GM12878 (cell line): ENCODE results near the gene CARD11. TPM values are rescaled to one million over a fixed set of nuclear protein-coding genes. Genes with fewer than 3 reads are reported as not detected.

ENCODE experiments used
- ATAC-seq: fragments of 200-7000 bp; cut with Tn5 transposase; 3 replicates; pipeline ENCODE4 v1.9.1; 2020; ENCODE audit warnings: mild to moderate bottlenecking, moderate library complexity
- BruUV-seq: library from RNA; stranded (reverse); fragments of 400-500 nt; replicated peaks from 2 replicates; lab custom pipeline; 2021; lab: Mats Ljungman, UMichigan
- CTCF ChIA-PET: fragments of 300-600 bp; sonication (Branson Sonifier 250); formaldehyde crosslinking; extraction: SDS; loops from one replicate; lab custom pipeline; 2021; ENCODE audit warnings: inconsistent platforms; lab: Yijun Ruan, JAX
- POLR2A ChIA-PET: fragments of 350-600 bp; formaldehyde crosslinking; extraction: SDS; loops from one replicate; lab custom pipeline; 2021; ENCODE audit warnings: inconsistent platforms; lab: Charles Lee
- RAD21 ChIA-PET: fragments of 300-600 bp; sonication (Branson Sonifier 250); formaldehyde crosslinking; loops from one replicate; lab custom pipeline; 2023; ENCODE audit warnings: antibody characterized with exemption; ENCODE audit not compliant: unreplicated experiment; lab: Charles Lee
- SMC1A ChIA-PET: fragments of 300-600 bp; sonication (Branson Sonifier 250); formaldehyde crosslinking; loops from one replicate; lab custom pipeline; 2023; ENCODE audit not compliant: unreplicated experiment, uncharacterized antibody; lab: Charles Lee
- DNase-seq: peaks from one replicate; pipeline ENCODE4 v3.0.0-alpha.2; 2011; ENCODE audit warnings: low read depth, low spot score
- FAIRE-seq: peaks from 3 replicates; lab custom pipeline; 2011; peaks lifted over from hg19 to GRCh38; lab: Jason Lieb, UNC
- H2AFZ ChIP-seq: 2 replicates; pipeline ENCODE4 v1.6.0; 2011; ENCODE audit warnings: low read depth, low read length, control low read depth; ENCODE audit not compliant: control insufficient read depth
- H3K27ac ChIP-seq: 2 replicates; pipeline ENCODE4 v1.5.1; 2011; ENCODE audit warnings: control low read depth; ENCODE audit not compliant: control insufficient read depth, insufficient read depth
- H3K27me3 ChIP-seq, 2 experiments: replicated peaks in 1 of 2; 2 replicates each; pipeline versions ENCODE4 v1.6.0 to v1.6.1; 2011; ENCODE audit warnings: low read length in 1 of 2; ENCODE audit not compliant: control insufficient read depth in 2 of 2, insufficient read depth in 2 of 2
- H3K36me3 ChIP-seq, 2 experiments: 2 replicates each; pipeline ENCODE4 v1.5.1; 2011; ENCODE audit warnings: low read length in 1 of 2; ENCODE audit not compliant: control insufficient read depth in 2 of 2, insufficient read depth in 2 of 2
- H3K4me1 ChIP-seq: 2 replicates; pipeline ENCODE4 v1.6.1; 2011; ENCODE audit warnings: mild to moderate bottlenecking, low read length, moderate library complexity, mixed read lengths; ENCODE audit not compliant: control insufficient read depth, insufficient read depth
- H3K4me2 ChIP-seq: 2 replicates; pipeline ENCODE4 v1.6.0; 2011; ENCODE audit warnings: control low read depth; ENCODE audit not compliant: control insufficient read depth, insufficient read depth
- H3K4me3 ChIP-seq: fragments of 200-600 bp; sonication (generic); 2 replicates; pipeline ENCODE4 v1.5.1; 2016
- H3K79me2 ChIP-seq: 2 replicates; pipeline ENCODE4 v1.6.0; 2011; ENCODE audit warnings: low read length; ENCODE audit not compliant: control insufficient read depth, insufficient read depth
- H3K9ac ChIP-seq: 2 replicates; pipeline ENCODE4 v1.8.0; 2011; ENCODE audit warnings: low read length, control low read depth, mixed read lengths; ENCODE audit not compliant: control insufficient read depth, insufficient read depth
- H3K9me3 ChIP-seq: replicated peaks from 3 replicates; pipeline ENCODE4 v1.5.1; 2011; ENCODE audit warnings: mild to moderate bottlenecking, low read length; ENCODE audit not compliant: control insufficient read depth, insufficient read depth
- H4K20me1 ChIP-seq: 2 replicates; pipeline ENCODE4 v1.6.0; 2011; ENCODE audit not compliant: control insufficient read depth, insufficient read depth
- ATF7 ChIP-seq: fragments of 450-650 bp; IDR thresholded peaks from 2 replicates; pipeline ENCODE4 v1.6.1; 2016; ENCODE audit warnings: low read depth, mild to moderate bottlenecking
- EGR1 ChIP-seq, 2 experiments: IDR thresholded peaks; 1 replicate in 1 of 2; 2 replicates in 1 of 2; pipeline ENCODE4 v1.6.1; 2011 to 2012; ENCODE audit warnings: low read depth in 2 of 2, low read length in 2 of 2, borderline replicate concordance in 1 of 2, mild to moderate bottlenecking in 1 of 2, moderate library complexity in 1 of 2
- HDAC2 ChIP-seq: fragments of 200-600 bp; sonication (generic); IDR thresholded peaks from 2 replicates; pipeline ENCODE4 v1.6.1; 2017
- MYB ChIP-seq: fragments of 150-350 bp; IDR thresholded peaks from 2 replicates; pipeline ENCODE4 v1.6.1; 2014; ENCODE audit warnings: mild to moderate bottlenecking, low read depth, low read length, borderline replicate concordance
- NFIC ChIP-seq: IDR thresholded peaks from 2 replicates; pipeline ENCODE4 v1.6.1; 2012; ENCODE audit warnings: low read depth, mild to moderate bottlenecking, inconsistent platforms, low read length, moderate library complexity
- RAD51 ChIP-seq: fragments of 450-650 bp; IDR thresholded peaks from 2 replicates; pipeline ENCODE4 v1.6.1; 2016; ENCODE audit warnings: moderate library complexity, mild to moderate bottlenecking, inconsistent platforms
- RFX5 ChIP-seq: IDR thresholded peaks from 2 replicates; pipeline ENCODE4 v1.6.1; 2011; ENCODE audit warnings: low read depth, low read length, improper control_type of control experiment
- SMC3 ChIP-seq: IDR thresholded peaks from 2 replicates; pipeline ENCODE4 v1.6.1; 2011; ENCODE audit warnings: low read length, improper control_type of control experiment, borderline replicate concordance
- USF2 ChIP-seq: IDR thresholded peaks from 2 replicates; pipeline ENCODE4 v1.6.1; 2011; ENCODE audit warnings: low read depth, low read length, improper control_type of control experiment, borderline replicate concordance
- WGBS: methylation state at CpG from one replicate; pipeline ENCODE4 v1.1.6; 2016; ENCODE audit warnings: low lambda C conversion rate; ENCODE audit not compliant: insufficient replicate concordance, insufficient coverage; ENCODE audit errors: missing lambda C conversion rate; 5-methylcytosine and 5-hydroxymethylcytosine counted together
- in situ Hi-C: fragments of 300-500 bp; cut with MboI; formaldehyde crosslinking; loops from 9 replicates; pipeline ENCODE4 v1.14.3; 2018; ENCODE audit warnings: mixed read lengths
- intact Hi-C: fragments of 100-400 bp; cut with micrococcal nuclease; formaldehyde crosslinking; loops from one replicate; pipeline ENCODE4 v1.14.2; 2022; ENCODE audit not compliant: unreplicated experiment
- polyA plus RNA-seq, 11 experiments: library from polyadenylated mRNA; depleted of rRNA in 4 of 11; unstranded in 6 of 11; stranded (reverse) in 5 of 11; fragments of >200 nt; fragmentation: Nextera tagmentation in 4 of 11; fragmentation: Illumina TruSeq in 1 of 11; extraction: Ambion mirVana in 4 of 11; extraction: Trizol in 1 of 11; gene quantifications; 1 replicate in 1 of 11; 2 replicates in 10 of 11; pipeline versions ENCODE4 v1.2.1 to v1.2.3, GENCODE V29; 2011 to 2016; ENCODE audit warnings: inconsistent platforms in 2 of 11, missing spikeins in 2 of 11, low read depth in 1 of 11
- total RNA-seq, 4 experiments: library from RNA; depleted of rRNA in 3 of 4; stranded (reverse); fragments of >200 nt in 3 of 4; fragmentation: Illumina TruSeq in 1 of 4; extraction: Trizol in 1 of 4; gene quantifications; 2 replicates each; pipeline versions ENCODE4 v1.2.1 to v1.2.3, GENCODE V29; 2013 to 2021

Gene CARD11
- total and polyA plus RNA-seq, 10 of the 15 experiments (the other 5 are each of a cell fraction or from before 2014, with no cell fraction given), result 0.27 to 72.0 (median 28.4) TPM

GRCh38 chr7:2984091-2984490 lies 59.6 kb downstream of the CARD11 start (continued):
- no peak for TF ChIP-seq USF2
- no peak for TF ChIP-seq EGR1 (IDR thresholded peaks at IDR 0.05; ENCODE audit: borderline replicate concordance in 1 of 2, low read depth in 2 of 2, low read length in 2 of 2)
- TF ChIP-seq SMC3, result no peak
- no peak for TF ChIP-seq HDAC2
- TF ChIP-seq ATF7, result no peak
- no peak for TF ChIP-seq MYB

GRCh38 chr7:2983586-2983985 lies 60.1 kb downstream of the CARD11 start:
- RAD21 ChIA-PET, result no interaction called here
- SMC1A ChIA-PET, result interaction anchor here (1.0 kb wide), 1 partner anchor 27 kb away, joined by 3 read pairs; no protein-coding TSS in a partner anchor
- Histone ChIP-seq H3K4me3 (no peak overlapping the region), H3K36me3 (peaks cover 2 to 8% of the 10 kb centered on the region in 2 experiments; a peak in 3 of 4 replicates), H3K27ac (no peak overlapping the region), H3K79me2 (peaks cover 9% of the 10 kb centered on the region), H4K20me1 (no peaks in the 10 kb centered on the region), H2AFZ (no peak overlapping the region), H3K27me3 (no peaks in the 10 kb centered on the region), H3K4me1 (peaks cover 33% of the 10 kb centered on the region), H3K4me2 (no peak overlapping the region), H3K9me3 (no peaks in the 10 kb centered on the region; the same call in 2 of the 3 replicates), H3K9ac (no peak overlapping the region)
- no peak for ATAC-seq
- no peak for FAIRE-seq
- POLR2A ChIA-PET, result interaction anchor here (0.6 kb wide), 1 partner anchor 57 kb away, joined by 3 read pairs; no protein-coding TSS in a partner anchor
- TF ChIP-seq NFIC (no peak), RFX5 (no peak), RAD51 (no peak)
- intact Hi-C loops, result no loop called here
- WGBS, result 89% methylated on average over 6 of the region's 6 CpGs
- no TSS peak for BruUV-seq
- CTCF ChIA-PET, result no interaction called here
- DNase-seq, result no peak
- in situ Hi-C loops, result no loop called here
